ENCODE results near the gene SUB1.
A peak's percentile ranks its signal among the peaks of the same experiment; 100 is the strongest.

The SUB1 gene

GRCh38 chr5:32604800-32605765 lies 19.7 kb downstream of the SUB1 start:
- Histone ChIP-seq H3K4me1 (ENCODE audit: low read length) (no peaks in the 10 kb centered on the region), H3K9me3 (replicated peaks; ENCODE audit: insufficient read depth, low read length) (no peaks in the 10 kb centered on the region), H3F3A (ENCODE audit: insufficient read depth, low read length) (peaks cover 58% of the 10 kb centered on the region), H3K9ac (ENCODE audit: low read length) (no peak overlapping the region), H3K79me2 (ENCODE audit: low read length) (peaks cover 34% of the 10 kb centered on the region), H3K27me3 (replicated peaks; ENCODE audit: insufficient read depth, low read length) (no peaks in the 10 kb centered on the region), H2AFZ (ENCODE audit: low read length) (no peak overlapping the region), H3K36me3 (replicated peaks; ENCODE audit: insufficient read depth, low read length) (peaks cover 25% of the 10 kb centered on the region), H3K4me3 (ENCODE audit: low read length) (no peak overlapping the region), H3K9me2 (replicated peaks; ENCODE audit: insufficient read depth, low read length) (no peaks in the 10 kb centered on the region), H4K20me1 (ENCODE audit: insufficient read depth, low read length) (peaks cover 28% of the 10 kb centered on the region), H3K4me2 (ENCODE audit: low read depth, low read length) (no peak overlapping the region), H3K27ac (ENCODE audit: low read length) (no peak overlapping the region)
- TF ChIP-seq EZH2phosphoT487 (IDR thresholded peaks at IDR 0.05; ENCODE audit: low read length) (no peak), CTCF (IDR thresholded peaks at IDR 0.05; ENCODE audit: low read length) (no peak), EZH2 (optimal IDR thresholded peaks at IDR 0.05; ENCODE audit: low read depth, low read length) (no peak)
- no peak for DNase-seq

- Histone ChIP-seq H3K9me2 (replicated peaks; ENCODE audit: insufficient read depth, low read length) (no peaks in the 10 kb centered on the region), H2AFZ (ENCODE audit: low read length) (no peak overlapping the region), H4K20me1 (ENCODE audit: insufficient read depth, low read length) (peaks cover 25% of the 10 kb centered on the region), H3K4me3 (ENCODE audit: low read length) (no peak overlapping the region), H3K27ac (ENCODE audit: low read length) (no peak overlapping the region), H3K27me3 (replicated peaks; ENCODE audit: insufficient read depth, low read length) (no peaks in the 10 kb centered on the region), H3K9me3 (replicated peaks; ENCODE audit: insufficient read depth, low read length) (no peaks in the 10 kb centered on the region), H3K4me2 (ENCODE audit: low read depth, low read length) (no peak overlapping the region), H3F3A (ENCODE audit: insufficient read depth, low read length) (peaks cover 56% of the 10 kb centered on the region), H3K36me3 (replicated peaks; ENCODE audit: insufficient read depth, low read length) (peaks cover 25% of the 10 kb centered on the region), H3K9ac (ENCODE audit: low read length) (no peak overlapping the region), H3K4me1 (ENCODE audit: low read length) (no peaks in the 10 kb centered on the region), H3K79me2 (ENCODE audit: low read length) (peaks cover 28% of the 10 kb centered on the region)
- no peak for TF ChIP-seq EZH2 (optimal IDR thresholded peaks at IDR 0.05; ENCODE audit: low read depth, low read length)
- TF ChIP-seq EZH2phosphoT487 (IDR thresholded peaks at IDR 0.05; ENCODE audit: low read length), result no peak
- no peak for TF ChIP-seq CTCF (IDR thresholded peaks at IDR 0.05; ENCODE audit: low read length)
- no peak for DNase-seq
Observed at GRCh38 chr5:32605766-32606152, 20.4 kb downstream of the SUB1 start.

- Histone ChIP-seq H3K9me2 (replicated peaks; ENCODE audit: insufficient read depth, low read length) (no peaks in the 10 kb centered on the region), H3K79me2 (ENCODE audit: low read length) (no peaks in the 10 kb centered on the region), H3K27me3 (replicated peaks; ENCODE audit: insufficient read depth, low read length) (no peaks in the 10 kb centered on the region), H4K20me1 (ENCODE audit: insufficient read depth, low read length) (no peaks in the 10 kb centered on the region), H3F3A (ENCODE audit: insufficient read depth, low read length) (peaks cover 35% of the 10 kb centered on the region), H3K9ac (ENCODE audit: low read length) (no peak overlapping the region), H3K27ac (ENCODE audit: low read length) (peak overlapping the region; percentile 1; the same call in 1 of the 2 replicates), H3K9me3 (replicated peaks; ENCODE audit: insufficient read depth, low read length) (no peaks in the 10 kb centered on the region), H3K4me1 (ENCODE audit: low read length) (peaks cover 8% of the 10 kb centered on the region; the same call in 1 of the 2 replicates), H3K4me3 (ENCODE audit: low read length) (no peak overlapping the region), H3K36me3 (replicated peaks; ENCODE audit: insufficient read depth, low read length) (no peaks in the 10 kb centered on the region), H2AFZ (ENCODE audit: low read length) (no peak overlapping the region), H3K4me2 (ENCODE audit: low read depth, low read length) (no peak overlapping the region)
- peak; percentile 31 for DNase-seq
- no peak for TF ChIP-seq EZH2phosphoT487 (IDR thresholded peaks at IDR 0.05; ENCODE audit: low read length)
- no peak for TF ChIP-seq CTCF (IDR thresholded peaks at IDR 0.05; ENCODE audit: low read length)
- no peak for TF ChIP-seq EZH2 (optimal IDR thresholded peaks at IDR 0.05; ENCODE audit: low read depth, low read length)
Observed at GRCh38 chr5:32612134-32612888, 27.0 kb downstream of the SUB1 start.
